Loucy (cell line): ENCODE measurements around the gene SH3RF3.

ENCODE experiments used
- EZH2phosphoT487 ChIP-seq: fragments of 200-600 bp; IDR thresholded peaks from 2 replicates; pipeline ENCODE4 v1.6.1; 2018; ENCODE audit warnings: antibody characterized with exemption, mild to moderate bottlenecking, moderate library complexity, borderline replicate concordance
- TF ChIP-seq, protein P1 (sequence below): fragments of 200-600 bp; sonication (generic); conservative IDR thresholded peaks from 2 replicates; pipeline ENCODE4 v1.5.1; 2014; ENCODE audit warnings: mild to moderate bottlenecking, antibody characterized with exemption, low read length

DNA sequence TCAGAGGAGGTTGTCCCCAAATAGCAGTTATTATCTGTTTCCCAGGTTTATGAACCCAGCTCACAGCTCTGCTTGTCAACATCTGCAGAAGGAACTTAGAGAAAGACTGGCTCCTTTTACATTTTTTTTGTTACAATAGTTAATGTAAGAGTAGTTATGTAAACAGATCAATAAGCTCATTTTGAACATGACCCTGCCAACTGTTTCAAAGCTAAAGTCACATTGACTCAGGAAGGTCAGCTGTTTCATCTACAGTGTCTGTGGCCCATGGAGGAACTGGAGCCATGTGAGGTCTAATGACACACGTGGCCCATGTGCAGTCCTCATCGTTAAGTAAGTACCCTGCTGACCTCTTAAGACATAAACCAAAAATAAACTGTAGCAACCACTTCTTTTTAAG is 97.1 kb downstream of the SH3RF3 start:
- TF ChIP-seq, protein P1, sequence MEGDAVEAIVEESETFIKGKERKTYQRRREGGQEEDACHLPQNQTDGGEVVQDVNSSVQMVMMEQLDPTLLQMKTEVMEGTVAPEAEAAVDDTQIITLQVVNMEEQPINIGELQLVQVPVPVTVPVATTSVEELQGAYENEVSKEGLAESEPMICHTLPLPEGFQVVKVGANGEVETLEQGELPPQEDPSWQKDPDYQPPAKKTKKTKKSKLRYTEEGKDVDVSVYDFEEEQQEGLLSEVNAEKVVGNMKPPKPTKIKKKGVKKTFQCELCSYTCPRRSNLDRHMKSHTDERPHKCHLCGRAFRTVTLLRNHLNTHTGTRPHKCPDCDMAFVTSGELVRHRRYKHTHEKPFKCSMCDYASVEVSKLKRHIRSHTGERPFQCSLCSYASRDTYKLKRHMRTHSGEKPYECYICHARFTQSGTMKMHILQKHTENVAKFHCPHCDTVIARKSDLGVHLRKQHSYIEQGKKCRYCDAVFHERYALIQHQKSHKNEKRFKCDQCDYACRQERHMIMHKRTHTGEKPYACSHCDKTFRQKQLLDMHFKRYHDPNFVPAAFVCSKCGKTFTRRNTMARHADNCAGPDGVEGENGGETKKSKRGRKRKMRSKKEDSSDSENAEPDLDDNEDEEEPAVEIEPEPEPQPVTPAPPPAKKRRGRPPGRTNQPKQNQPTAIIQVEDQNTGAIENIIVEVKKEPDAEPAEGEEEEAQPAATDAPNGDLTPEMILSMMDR: no peak
- no peak for TF ChIP-seq EZH2phosphoT487
